CD4-positive, alpha-beta T cell (primary cell): ENCODE results near the gene RPN1. TPM values are rescaled to one million over a fixed set of nuclear protein-coding genes. Genes with fewer than 3 reads are reported as not detected.

Experiments
- ATAC-seq: fragments of 200-7000 bp; cut with Tn5 transposase; one replicate; pipeline ENCODE4 v1.10.0; 2022; ENCODE audit warnings: mild to moderate bottlenecking; ENCODE audit not compliant: poor library complexity
- CTCF ChIA-PET: fragments of 350-600 bp; sonication (Branson Sonifier 250); formaldehyde crosslinking; loops from one replicate; lab custom pipeline; 2021; ENCODE audit warnings: antibody characterized with exemption, inconsistent platforms; lab: Charles Lee
- POLR2A ChIA-PET: fragments of 350-600 bp; sonication (Branson Sonifier 250); formaldehyde crosslinking; loops from one replicate; lab custom pipeline; 2021; ENCODE audit warnings: antibody characterized with exemption, inconsistent platforms; lab: Charles Lee
- DNase-seq, 14 experiments: peaks; one replicate each; pipeline ENCODE4 v3.0.0-alpha.2; 2013 to 2020; ENCODE audit warnings: mixed read lengths in 2 of 14
- H3K27ac ChIP-seq, 2 donors: one replicate each; pipeline versions ENCODE4 v1.5.1 to v1.7.0; 2013; ENCODE audit warnings: low read length in 2 of 2, low read depth in 1 of 2, mild to moderate bottlenecking in 1 of 2
- H3K27me3 ChIP-seq, 2 experiments: 1 replicate in 1 of 2; 2 replicates in 1 of 2; pipeline versions ENCODE4 v1.6.1 to v1.7.0; 2013; ENCODE audit warnings: low read length in 2 of 2, control low read depth in 1 of 2, mild to moderate bottlenecking in 1 of 2, moderate library complexity in 1 of 2; ENCODE audit not compliant: insufficient read depth in 2 of 2, control insufficient read depth in 1 of 2
- H3K36me3 ChIP-seq: one replicate; pipeline ENCODE4 v1.6.1; 2013; ENCODE audit warnings: low read length, control low read depth; ENCODE audit not compliant: insufficient read depth
- H3K4me1 ChIP-seq: one replicate; pipeline ENCODE4 v1.6.1; 2013; ENCODE audit warnings: low read length, control low read depth; ENCODE audit not compliant: insufficient read depth
- H3K4me3 ChIP-seq: one replicate; pipeline ENCODE4 v1.5.1; 2013; ENCODE audit warnings: mild to moderate bottlenecking, low read length, moderate library complexity
- H3K9me3 ChIP-seq, 2 experiments: 1 replicate in 1 of 2; 2 replicates in 1 of 2; pipeline versions ENCODE4 v1.6.1 to v1.7.0; 2013; ENCODE audit warnings: low read length in 2 of 2, mild to moderate bottlenecking in 2 of 2, control low read depth in 1 of 2, moderate library complexity in 1 of 2; ENCODE audit not compliant: control insufficient read depth in 1 of 2, insufficient read depth in 1 of 2
- H3K27ac Mint-ChIP-seq: one replicate; pipeline ENCODE4 v1.8.0; 2020; ENCODE audit warnings: mixed read lengths
- H3K27me3 Mint-ChIP-seq: one replicate; pipeline ENCODE4 v1.8.0; 2021; ENCODE audit warnings: mixed read lengths
- H3K36me3 Mint-ChIP-seq: one replicate; pipeline ENCODE4 v1.8.0; 2021; ENCODE audit warnings: low read depth, mixed read lengths
- H3K4me1 Mint-ChIP-seq: one replicate; pipeline ENCODE4 v1.8.0; 2021; ENCODE audit warnings: low read depth, mixed read lengths
- H3K4me3 Mint-ChIP-seq: one replicate; pipeline ENCODE4 v1.8.0; 2020; ENCODE audit warnings: mild to moderate bottlenecking, mixed read lengths
- H3K9me3 Mint-ChIP-seq: one replicate; pipeline ENCODE4 v1.8.0; 2020; ENCODE audit warnings: mixed read lengths
- CTCF ChIP-seq: fragments of 200-600 bp; IDR thresholded peaks from one replicate; pipeline ENCODE4 v1.8.0; 2022; ENCODE audit warnings: antibody characterized with exemption, mild to moderate bottlenecking
- intact Hi-C, 2 experiments: fragments of 100-400 bp; cut with DNase I in 1 of 2; cut with micrococcal nuclease in 1 of 2; formaldehyde crosslinking; loops; one replicate each; pipeline versions ENCODE4 v1.15.1 to v1.9.0; 2023 to 2025; cut with DNase I, micrococcal nuclease
- total RNA-seq, 174 experiments: library from RNA in 2 of 174; stranded (reverse) in 2 of 174; gene quantifications; one replicate each; pipeline ENCODE4 v1.2.3 and lab custom pipeline; 2021 to 2026

RPN1 gene
- total RNA-seq, 2 experiments from 2014 or later = 67.7 to 72.6 TPM

DNA sequence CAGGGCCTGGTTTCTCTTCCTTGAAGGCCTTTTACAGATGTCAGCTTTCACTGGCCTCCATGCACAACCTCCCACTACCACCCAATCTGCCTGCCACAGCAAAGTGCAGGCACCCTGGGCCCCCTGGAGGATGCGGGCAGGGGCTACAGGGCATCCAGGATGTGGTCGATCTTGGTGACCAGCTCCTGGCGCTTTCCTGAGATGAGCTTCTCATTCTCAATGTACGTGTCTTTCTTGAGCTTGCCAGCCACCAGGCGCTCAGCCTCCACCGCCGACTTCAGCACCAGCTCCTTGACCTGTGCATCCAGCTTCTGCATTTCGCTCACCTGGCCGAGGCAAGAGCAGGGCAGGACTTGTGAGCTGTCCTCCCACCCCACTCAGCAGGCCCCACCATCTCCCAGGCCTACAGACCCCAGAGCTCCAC is 30.3 kb downstream of the RPN1 start:
- Mint-ChIP-seq H3K27me3 (no peaks in the 10 kb centered on the region), H3K9me3 (no peaks in the 10 kb centered on the region), H3K27ac (peak overlapping the region; percentile 96), H3K36me3 (peaks cover 76% of the 10 kb centered on the region), H3K4me3 (peak overlapping the region; percentile 55), H3K4me1 (peaks cover 29% of the 10 kb centered on the region)
- Histone ChIP-seq H3K4me1 (peaks cover 28% of the 10 kb centered on the region), H3K27me3 (no peaks in the 10 kb centered on the region), H3K27ac (no peak overlapping the region), H3K9me3 (no peaks in the 10 kb centered on the region), H3K36me3 (peaks cover 64% of the 10 kb centered on the region), H3K4me3 (no peak overlapping the region)
- POLR2A ChIA-PET = interaction anchor here (0.8 kb wide), 1 partner anchor 12 kb away, joined by 3 read pairs; no protein-coding TSS in a partner anchor
- intact Hi-C loops = no loop called here
- no peak for TF ChIP-seq CTCF
- ATAC-seq (no peak), DNase-seq (peak in 2 of 14 experiments; percentile 9 to 28)
- CTCF ChIA-PET = no interaction called here

DNA sequence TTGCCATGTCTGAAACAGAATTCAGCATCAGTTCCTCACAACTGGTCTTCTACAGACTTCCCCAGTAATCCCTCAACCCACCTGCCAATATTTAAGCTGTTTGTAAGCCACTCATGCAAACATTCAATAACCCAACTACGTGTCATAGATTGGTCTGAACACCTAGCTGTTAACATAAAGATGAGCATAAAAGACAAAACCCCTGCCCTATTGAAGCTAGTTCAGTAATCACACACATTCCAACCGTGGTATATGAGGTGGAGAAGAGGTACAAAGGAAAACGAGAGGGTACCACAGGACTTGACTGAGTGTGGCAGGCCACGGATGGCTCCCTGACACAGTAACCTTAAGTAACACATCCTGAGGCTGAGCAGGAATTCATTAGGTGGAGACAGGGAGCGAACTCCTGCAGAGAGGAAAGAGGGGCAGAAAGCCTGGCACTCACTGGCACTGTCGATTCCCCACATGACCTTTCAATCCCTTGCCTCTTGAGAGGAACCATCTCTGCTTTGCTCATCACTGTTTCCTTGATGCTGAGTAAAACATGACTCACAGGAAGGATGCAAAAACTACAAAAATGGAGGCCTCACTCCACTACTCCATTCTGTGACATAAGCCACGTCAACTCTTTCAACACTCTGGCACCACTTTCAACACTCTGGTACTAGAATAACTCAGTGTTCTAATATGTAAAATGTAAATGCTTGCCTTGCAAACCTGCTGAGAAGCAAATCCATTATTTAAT is 31.3 kb downstream of the RPN1 start:
- no peaks in the 10 kb centered on the region for H3K9me3 Mint-ChIP-seq
- no peak for TF ChIP-seq CTCF
- intact Hi-C loops = loop anchor here (2.0 to 5.0 kb wide), 5 partner anchors 59 to 947 kb away; partner anchors contain the start of genes ABTB1 (in 1 of the 2) and ACAD9 (in 1 of the 2)
- peak overlapping the region; percentile 96 for H3K27ac Mint-ChIP-seq
- H3K4me3 Mint-ChIP-seq = peak overlapping the region; percentile 98
- DNase-seq (peak in 4 of 14 experiments; percentile 13 to 64 (median 34)), ATAC-seq (no peak)
- POLR2A ChIA-PET = no interaction called here
- peaks cover 28% of the 10 kb centered on the region for H3K4me1 ChIP-seq
- H3K36me3 Mint-ChIP-seq = peaks cover 66% of the 10 kb centered on the region
- no peaks in the 10 kb centered on the region for H3K9me3 ChIP-seq
- H3K27me3 Mint-ChIP-seq = no peaks in the 10 kb centered on the region
- peaks cover 54% of the 10 kb centered on the region for H3K36me3 ChIP-seq
- H3K4me1 Mint-ChIP-seq = peaks cover 29% of the 10 kb centered on the region
- H3K4me3 ChIP-seq = no peak overlapping the region
- H3K27ac ChIP-seq = no peak overlapping the region
- CTCF ChIA-PET = interaction anchor here (0.5 kb wide), 1 partner anchor 17 kb away, joined by 3 read pairs; no protein-coding TSS in a partner anchor
- no peaks in the 10 kb centered on the region for H3K27me3 ChIP-seq

- Mint-ChIP-seq H3K36me3 (peaks cover 57% of the 10 kb centered on the region), H3K4me1 (peaks cover 29% of the 10 kb centered on the region), H3K4me3 (peak overlapping the region; percentile 98), H3K27ac (peak overlapping the region; percentile 96), H3K9me3 (no peaks in the 10 kb centered on the region), H3K27me3 (no peaks in the 10 kb centered on the region)
- peak overlapping the region; percentile 89 to 91 for H3K27ac ChIP-seq
- H3K9me3 ChIP-seq = no peaks in the 10 kb centered on the region
- H3K27me3 ChIP-seq = no peaks in the 10 kb centered on the region
- ChIA-PET POLR2A (interaction anchor here (1.0 to 2.6 kb wide), 11 partner anchors 32 to 697 kb away, joined by 3 to 31 read pairs (median 7); partner anchors contain the start of genes CNBP, RPN1 and RUVBL1), CTCF (interaction anchor here (0.6 to 1.7 kb wide), 26 partner anchors 8 to 821 kb away, joined by 3 to 21 read pairs (median 5); partner anchors contain the start of genes ACAD9, IFT122, MBD4 and RPN1)
- intact Hi-C loops = loop anchor here (2.0 to 5.0 kb wide), 5 partner anchors 60 to 946 kb away; partner anchors contain the start of genes ABTB1 (in 1 of the 2) and ACAD9 (in 1 of the 2)
- peaks cover 44% of the 10 kb centered on the region for H3K36me3 ChIP-seq
- no peak for ATAC-seq
- no peak for TF ChIP-seq CTCF
- H3K4me1 ChIP-seq = peaks cover 28% of the 10 kb centered on the region
- H3K4me3 ChIP-seq = peak overlapping the region; percentile 99
- DNase-seq = no peak
Observed at GRCh38 chr3:128618398-128618726, 32.3 kb downstream of the RPN1 start.
